GM12875 (cell line): ENCODE measurements around the gene TSPAN12.

Experiments
- H3K4me3 ChIP-seq: one replicate; pipeline ENCODE4 v1.5.1; 2011; ENCODE audit warnings: low read depth, low read length, control low read depth
- CTCF ChIP-seq: IDR thresholded peaks from 2 replicates; pipeline ENCODE4 v1.5.1; 2011; ENCODE audit warnings: low read depth, mild to moderate bottlenecking, control low read depth, inconsistent platforms, low read length, moderate library complexity, borderline replicate concordance; ENCODE audit not compliant: insufficient read depth

TSPAN12 gene

GRCh38 chr7:120860156-120860555 lies 2.2 kb upstream of the TSPAN12 start:
- no peak for TF ChIP-seq CTCF
- H3K4me3 ChIP-seq: no peak overlapping the region

GRCh38 chr7:120859459-120859858 lies 1.5 kb upstream of the TSPAN12 start:
- TF ChIP-seq CTCF: no peak
- H3K4me3 ChIP-seq: no peak overlapping the region

GRCh38 chr7:120856621-120857352 lies 1.2 kb downstream of the TSPAN12 start:
- peak overlapping the region; percentile 83 for H3K4me3 ChIP-seq
- no peak for TF ChIP-seq CTCF

GRCh38 chr7:120856198-120856597 lies 1.7 kb downstream of the TSPAN12 start:
- H3K4me3 ChIP-seq: no peak overlapping the region
- TF ChIP-seq CTCF: no peak

GRCh38 chr7:120852700-120853099 lies 5.2 kb downstream of the TSPAN12 start:
- TF ChIP-seq CTCF: no peak

GRCh38 chr7:120843109-120843508 lies 14.8 kb downstream of the TSPAN12 start:
- no peak overlapping the region for H3K4me3 ChIP-seq
- no peak for TF ChIP-seq CTCF

More at GRCh38 chr7:120852700-120853099, 5.2 kb downstream of the TSPAN12 start:
- H3K4me3 ChIP-seq: no peak overlapping the region

GRCh38 chr7:120842121-120842621 lies 15.8 kb downstream of the TSPAN12 start:
- no peak for TF ChIP-seq CTCF
- H3K4me3 ChIP-seq: no peak overlapping the region
